NCI-H1930 (cell line): ENCODE results near the gene TFE3.

Experiments
- DNase-seq, 2 experiments: peaks; one replicate each; lab custom pipeline; 2025; lab: John Stamatoyannopoulos, UW

The TFE3 gene, protein sequence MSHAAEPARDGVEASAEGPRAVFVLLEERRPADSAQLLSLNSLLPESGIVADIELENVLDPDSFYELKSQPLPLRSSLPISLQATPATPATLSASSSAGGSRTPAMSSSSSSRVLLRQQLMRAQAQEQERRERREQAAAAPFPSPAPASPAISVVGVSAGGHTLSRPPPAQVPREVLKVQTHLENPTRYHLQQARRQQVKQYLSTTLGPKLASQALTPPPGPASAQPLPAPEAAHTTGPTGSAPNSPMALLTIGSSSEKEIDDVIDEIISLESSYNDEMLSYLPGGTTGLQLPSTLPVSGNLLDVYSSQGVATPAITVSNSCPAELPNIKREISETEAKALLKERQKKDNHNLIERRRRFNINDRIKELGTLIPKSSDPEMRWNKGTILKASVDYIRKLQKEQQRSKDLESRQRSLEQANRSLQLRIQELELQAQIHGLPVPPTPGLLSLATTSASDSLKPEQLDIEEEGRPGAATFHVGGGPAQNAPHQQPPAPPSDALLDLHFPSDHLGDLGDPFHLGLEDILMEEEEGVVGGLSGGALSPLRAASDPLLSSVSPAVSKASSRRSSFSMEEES

DNA sequence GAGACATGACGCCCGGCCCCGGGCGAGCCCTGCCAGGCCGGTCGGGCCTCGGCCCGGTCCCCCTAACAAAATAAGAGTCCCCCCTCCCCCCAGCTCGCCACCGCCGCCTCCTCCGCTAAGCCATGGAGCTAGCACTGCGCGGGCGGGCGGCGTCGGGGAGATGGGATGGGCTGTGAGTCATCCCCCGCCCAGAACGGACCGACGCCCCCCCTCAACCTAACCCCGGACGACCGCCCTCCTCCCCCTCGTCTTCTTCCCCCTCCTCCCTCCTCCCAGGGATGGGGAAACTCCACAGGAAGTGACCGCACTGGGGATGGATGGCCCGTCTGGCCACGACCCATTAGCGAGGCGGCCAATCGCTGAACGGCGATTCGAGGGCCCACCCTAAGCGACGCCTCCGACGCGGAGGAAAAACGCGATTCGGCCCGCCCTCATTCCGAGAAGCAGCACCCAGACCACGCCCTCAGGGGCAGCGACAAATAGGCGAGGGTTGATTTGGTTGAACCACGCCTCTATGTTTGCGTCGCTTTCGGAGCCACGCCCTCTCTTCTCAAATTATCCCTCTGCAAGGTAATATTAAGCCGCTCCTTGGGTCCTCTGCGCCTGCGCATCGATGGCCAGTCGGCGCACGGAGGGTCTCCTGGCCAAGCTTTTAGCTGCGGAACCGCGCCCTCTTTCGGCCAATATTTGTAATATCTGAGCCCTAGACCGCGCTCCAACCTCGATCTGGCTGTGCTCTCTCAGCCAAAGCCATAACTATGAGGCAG, at the start of gene TFE3:
TSS of gene TFE3 (minus strand) at position 138 of the 767 bp plus-strand sequence. CDS start at position 7, 131 bp downstream.
- DNase-seq: peak; percentile 97

DNA sequence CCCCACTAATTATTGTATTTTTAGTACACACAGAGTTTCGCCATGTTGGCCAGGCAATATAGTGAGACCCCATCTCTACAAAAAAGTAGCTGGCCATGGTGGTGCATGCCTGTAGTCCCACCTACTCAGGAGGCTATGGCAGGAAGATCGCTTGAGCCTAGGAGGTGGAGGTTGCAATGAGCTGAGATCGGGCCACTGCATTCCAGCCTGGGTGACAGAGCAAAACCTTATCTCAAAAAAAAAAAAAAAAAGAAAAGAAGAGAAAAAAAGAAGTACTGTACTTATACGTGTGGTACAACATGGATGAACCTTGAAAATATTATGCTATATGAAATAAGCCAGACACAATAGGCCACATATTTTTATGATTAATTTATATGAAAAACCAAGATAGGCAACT, 46.4 kb upstream of the TFE3 start:
- no peak for DNase-seq

DNA sequence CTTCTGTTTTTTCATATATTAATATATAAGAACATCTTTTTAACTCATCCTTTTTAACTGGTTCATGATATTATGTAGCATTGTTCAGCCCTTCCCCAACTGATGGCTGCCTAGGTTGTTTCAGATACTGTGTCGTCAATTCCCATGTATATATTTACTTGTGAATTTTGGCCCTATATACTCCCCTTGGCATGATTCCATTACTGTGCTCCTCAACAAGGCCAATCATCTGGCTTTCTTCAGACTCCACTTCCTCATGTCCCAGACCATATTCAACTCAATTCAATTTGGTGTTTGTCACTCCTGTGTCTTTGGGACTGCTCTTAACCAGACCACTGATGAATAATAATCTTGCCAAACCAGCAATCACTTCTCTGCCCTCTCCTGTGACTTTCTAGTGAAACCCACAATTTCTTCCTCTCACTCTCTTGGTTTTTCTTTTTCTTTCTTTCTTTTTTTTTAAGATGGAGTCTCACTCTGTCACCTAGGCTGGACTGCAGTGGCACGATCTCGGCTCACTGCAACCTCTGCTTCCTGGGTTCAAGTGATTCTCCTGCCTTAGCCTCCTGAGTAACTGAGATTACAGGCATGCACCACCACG, 39.2 kb upstream of the TFE3 start:
- no peak for DNase-seq

DNA sequence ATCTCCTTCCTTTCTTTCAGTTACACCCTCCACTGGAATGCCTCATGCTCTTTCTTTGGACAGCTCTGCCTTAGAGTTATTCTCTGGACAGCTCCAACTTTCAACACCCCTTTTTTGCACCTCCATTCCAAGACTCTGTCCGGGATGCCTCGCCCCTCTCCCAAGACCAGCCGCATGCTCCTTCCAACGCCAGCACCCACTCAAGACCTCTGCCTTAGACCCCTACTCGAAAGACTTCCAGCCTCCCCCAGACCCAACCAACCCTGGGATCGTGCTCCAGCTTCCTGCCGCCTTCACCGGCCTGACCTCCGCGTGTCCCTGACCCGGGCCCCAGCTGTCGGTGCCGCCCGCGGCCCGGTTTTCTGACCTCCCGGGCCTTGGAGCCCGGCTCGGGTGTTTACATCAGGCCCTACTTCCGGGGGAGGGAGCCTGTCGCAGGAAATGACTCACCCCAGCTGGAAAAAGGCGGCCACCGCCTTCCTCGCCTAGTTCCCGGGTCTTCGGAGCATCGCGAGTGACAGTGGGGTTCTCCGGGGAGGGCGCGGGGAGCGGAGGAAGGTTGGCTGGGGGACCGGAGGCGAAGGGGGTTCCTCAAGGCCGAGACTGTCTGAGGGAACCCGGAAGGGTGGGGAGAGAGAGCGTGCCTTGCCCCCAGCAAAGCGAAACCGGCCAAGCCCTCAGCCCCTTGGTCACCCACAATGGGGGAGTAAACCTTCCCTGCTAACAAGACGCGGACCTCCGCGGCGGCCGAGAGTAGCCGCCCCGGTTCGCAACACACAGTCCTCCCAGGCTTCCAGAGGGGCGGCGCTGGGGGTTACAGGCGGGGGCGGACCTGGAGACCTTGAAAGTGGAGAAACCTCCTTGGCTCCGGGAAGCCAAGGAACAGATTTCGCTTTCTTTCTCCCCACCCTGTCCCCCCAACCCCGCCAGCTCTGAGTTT, 36.6 kb upstream of the TFE3 start, which contains the start of gene WDR45:
TSS of gene WDR45 (minus strand) at position 399 of the 940 bp plus-strand sequence. CDS start 1,792 bp downstream, outside the sequence.
- peak; percentile 6 to 15 for DNase-seq

DNA sequence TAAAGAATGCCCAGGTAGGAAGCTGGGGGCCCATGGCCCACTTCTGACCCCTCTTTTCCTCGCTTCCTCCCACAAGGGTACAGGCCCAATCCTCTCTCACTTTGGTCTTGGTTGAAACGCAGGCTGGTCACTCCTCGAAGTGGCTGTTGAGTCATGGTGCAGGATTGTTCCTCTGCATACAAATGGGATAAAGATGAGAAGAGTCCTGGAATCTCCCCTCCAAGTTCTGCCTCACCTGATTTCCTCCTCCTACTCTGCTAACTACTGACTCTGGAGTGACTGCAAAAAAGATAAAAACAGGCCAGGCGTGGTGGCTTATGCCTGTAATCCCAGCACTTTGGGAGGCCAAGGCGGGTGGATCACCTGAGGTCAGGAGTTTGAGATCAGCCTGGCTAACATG, 34.8 kb upstream of the TFE3 start:
- DNase-seq: no peak

DNA sequence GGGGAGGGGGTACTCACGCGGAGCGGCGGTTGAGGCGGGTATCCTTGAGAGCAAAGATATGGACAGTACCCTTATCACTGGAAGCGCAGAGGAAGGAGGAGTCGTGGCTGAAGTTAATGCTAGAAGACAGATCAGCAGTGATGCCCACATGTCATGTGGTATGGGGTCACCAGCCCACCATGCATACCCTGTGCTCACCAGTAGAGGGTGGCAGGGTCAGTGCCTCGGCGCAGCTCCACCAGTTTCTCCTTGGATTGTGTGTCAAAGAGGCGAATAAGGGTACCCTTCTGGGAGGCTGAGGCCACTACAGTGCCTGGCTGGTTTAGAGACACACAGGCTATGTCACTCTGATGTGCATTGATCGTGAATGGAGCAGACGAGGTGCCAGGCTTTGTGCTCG, 32.2 kb upstream of the TFE3 start:
- no peak for DNase-seq

DNA sequence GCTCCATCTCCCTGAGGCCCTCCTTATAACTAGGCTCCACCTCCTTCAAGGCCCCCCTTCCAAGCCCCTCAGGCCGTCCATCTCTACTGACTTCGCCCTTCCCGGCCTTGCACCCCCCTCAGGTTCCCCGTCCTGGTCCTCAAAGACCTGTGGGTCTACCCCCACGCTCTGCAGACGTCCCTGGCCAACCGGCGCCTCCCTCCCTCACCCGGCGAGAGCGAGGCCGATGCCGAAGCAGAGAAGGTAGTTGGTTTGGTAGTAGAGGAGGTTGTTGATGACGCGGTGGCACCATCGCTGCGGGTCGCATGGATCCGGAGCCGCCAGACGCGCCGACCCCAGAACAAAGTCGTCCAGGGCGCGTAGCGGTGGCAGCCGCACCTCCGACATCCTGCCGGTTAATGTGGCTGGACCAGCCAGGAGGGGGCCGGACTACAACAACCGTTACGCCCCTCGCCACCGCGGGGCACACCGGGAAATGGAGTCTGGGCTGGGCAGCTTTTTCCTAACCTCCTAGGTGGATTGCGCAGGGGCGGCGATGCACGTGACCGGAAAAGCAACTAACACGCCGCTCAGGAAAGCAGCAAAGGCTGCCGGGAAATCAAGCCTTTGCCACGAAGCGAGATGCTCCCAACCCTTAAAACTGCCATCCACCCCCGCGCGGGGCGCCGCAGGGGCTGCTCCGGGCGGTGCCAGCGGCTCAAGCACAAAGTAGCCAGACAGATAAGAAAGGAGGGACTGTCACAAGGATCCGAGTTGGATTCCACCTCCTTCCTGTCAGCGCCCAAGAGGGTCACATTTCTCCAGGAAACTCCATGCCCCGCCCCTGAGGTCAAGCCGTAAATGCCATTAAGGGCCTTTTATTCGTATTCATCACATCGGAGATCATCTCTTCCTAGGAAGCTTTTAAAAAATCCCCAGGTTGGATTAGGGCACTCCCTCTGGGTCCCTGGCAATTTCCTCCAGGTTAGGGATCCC, 30.7 kb upstream of the TFE3 start, which contains the start of gene PRAF2:
TSS of gene PRAF2 (minus strand) at position 402 of the 975 bp plus-strand sequence. CDS start at position 387, 15 bp downstream.
- DNase-seq: peak; percentile 81 to 89

DNA sequence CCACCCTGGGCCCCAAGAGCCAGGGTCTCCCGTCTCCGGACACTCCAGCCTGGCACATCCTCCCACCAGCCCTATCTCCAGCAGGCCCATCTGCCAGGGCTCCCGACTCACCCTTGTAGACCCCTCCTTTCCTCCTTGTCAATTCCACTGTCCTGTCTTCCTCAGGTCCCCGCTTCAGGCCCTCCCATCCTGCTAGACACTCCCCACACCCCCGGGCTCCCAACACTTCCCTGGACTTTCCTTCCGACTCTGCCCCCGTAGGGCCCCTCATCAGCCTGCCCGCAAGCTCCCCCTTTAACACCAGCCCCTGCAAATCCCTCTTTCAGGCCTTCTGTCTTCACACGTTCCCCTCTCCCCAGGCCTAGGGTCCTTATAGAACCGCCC, 29.5 kb upstream of the TFE3 start:
- no peak for DNase-seq

DNA sequence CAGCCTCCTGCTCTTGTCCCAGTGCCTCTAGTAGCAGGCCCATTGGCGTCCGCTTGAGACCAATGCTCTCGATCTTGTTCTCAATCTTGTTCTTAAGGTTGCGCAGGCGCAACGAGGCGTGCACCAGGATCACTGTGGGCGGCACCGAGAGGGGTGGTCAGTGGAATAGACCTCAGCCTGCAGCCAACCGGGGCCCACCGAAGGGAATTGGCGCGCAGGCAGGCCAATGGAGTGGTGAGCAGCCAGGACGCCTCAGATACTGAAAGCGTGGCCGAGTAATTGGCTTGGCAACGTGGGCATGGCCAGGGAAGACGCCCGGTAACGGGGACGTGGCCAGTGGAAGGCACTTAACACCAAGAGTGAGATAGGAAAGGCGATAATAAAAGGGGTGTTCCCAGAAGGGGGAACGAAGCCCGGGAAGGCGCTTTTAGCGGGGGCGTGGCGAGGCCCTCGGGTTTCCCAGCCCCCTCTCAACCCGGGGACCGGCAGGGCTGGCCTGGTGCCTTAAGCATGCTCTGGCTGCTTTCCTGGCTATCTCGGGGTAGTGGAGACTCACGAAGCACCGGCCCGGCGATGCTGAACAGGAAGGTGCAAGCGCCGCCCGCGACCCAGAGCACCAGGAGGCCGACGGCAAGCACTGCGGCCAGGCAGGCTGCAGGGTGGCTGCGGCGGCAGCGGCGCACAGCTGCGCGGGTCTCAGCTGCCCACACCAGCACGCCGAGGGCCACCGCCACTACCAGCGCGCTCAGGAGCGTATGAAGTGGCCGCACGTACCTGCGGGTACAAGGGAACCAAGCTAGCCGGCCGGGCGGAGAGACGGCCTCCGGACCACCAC, 28.9 kb upstream of the TFE3 start:
- no peak for DNase-seq

DNA sequence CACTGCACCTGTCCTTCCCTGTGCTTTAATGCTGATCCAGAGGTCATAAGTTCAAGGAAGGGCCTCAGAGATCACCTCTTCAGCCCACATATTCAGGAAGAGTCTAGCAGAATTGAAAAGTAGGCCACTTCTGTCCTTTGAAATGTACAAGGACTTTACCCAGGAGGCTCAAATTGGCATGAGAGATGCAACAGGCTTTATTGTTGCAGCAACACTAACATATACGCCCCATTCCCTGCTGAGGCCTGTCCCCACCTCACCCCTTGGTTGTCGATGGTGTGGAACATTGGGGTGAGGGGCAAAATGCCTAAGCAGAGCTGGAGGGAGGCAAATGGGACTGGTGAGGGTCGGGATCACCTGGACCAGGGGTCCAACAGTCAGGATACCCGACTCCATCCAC, 27.8 kb upstream of the TFE3 start:
- DNase-seq: no peak

DNA sequence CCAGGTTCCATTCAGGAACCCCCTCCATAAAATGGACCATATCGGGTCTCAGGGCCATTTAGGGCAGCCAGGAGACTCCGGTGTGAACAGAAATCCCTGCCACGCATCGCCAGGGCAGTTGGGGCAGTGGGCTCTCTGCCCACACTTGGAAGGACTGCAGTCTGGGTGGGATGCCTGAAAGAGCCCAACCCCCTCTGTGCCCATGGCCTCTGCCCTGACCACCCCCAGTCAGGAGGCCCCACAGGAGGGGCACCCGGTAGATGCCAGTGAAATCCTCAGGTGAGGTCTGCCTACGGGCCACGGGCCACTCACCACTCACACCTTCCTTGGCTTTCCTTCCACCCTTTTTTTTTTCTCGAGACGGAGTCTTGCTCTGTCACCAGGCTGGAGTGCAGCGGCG, 25.9 kb upstream of the TFE3 start:
- DNase-seq: no peak

DNA sequence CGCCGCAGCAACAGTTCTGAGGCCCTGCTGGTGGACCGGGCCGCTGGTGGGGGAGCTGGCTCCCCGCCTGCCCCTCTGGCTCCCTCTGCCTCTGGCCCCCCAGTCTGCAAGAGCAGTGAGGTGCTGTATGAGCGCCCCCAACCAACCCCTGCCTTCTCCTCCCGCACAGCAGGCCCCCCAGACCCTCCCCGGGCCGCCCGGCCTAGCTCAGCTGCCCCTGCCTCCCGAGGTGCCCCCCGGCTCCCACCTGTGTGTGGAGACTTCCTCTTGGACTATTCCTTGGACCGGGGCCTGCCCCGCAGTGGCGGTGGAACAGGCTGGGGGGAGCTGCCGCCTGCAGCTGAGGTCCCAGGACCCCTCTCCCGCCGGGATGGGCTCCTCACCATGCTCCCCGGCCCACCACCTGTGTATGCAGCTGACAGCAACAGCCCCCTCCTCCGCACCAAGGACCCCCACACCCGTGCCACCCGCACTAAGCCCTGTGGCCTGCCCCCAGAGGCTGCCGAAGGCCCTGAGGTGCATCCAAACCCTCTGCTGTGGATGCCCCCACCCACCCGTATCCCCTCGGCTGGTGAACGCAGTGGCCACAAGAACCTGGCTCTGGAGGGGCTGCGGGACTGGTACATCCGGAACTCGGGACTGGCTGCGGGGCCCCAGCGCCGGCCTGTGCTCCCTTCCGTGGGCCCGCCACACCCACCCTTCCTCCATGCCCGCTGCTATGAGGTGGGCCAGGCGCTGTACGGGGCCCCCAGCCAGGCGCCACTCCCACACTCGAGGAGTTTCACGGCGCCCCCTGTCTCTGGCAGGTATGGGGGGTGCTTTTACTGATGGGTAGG, 24.3 kb upstream of the TFE3 start:
- no peak for DNase-seq

DNA sequence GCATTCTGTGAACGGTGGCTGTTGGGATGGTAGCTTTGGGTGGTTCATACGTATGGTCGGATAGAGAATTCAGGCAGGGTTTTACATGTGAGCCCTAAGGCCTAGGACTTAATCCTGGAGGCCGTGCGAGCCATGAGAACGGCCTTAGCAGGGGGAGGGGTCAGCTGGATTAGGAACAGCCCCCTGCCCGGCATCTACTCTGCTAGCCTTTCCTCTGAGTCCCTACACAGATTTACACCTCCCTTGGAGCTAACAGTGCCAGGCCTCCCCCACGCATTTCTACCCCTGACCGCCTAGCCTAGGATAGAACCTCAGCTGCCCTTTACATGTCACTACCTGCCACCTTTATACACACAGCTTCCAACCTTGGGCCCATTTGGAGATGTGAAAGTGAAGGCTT, 23.5 kb upstream of the TFE3 start:
- no peak for DNase-seq

DNA sequence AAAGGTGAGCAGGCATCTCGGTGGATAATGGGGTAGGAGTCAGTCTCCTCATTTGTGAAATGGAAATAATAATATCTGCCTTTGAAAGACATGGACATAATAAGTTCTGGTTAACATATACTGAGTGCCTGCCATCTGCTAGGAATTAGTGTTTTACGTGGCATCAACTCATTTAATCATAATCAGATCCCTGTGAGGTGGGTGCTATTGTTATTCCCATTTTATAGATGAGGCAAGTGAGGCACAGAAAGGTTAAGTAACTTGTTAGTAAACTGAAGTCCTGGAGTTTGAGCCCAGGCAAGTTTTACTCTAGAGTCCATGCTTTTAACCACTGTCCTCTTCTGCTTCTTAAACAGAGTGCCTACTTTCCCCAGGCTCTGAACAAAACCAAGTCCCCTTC, 23.1 kb upstream of the TFE3 start:
- DNase-seq: no peak

DNA sequence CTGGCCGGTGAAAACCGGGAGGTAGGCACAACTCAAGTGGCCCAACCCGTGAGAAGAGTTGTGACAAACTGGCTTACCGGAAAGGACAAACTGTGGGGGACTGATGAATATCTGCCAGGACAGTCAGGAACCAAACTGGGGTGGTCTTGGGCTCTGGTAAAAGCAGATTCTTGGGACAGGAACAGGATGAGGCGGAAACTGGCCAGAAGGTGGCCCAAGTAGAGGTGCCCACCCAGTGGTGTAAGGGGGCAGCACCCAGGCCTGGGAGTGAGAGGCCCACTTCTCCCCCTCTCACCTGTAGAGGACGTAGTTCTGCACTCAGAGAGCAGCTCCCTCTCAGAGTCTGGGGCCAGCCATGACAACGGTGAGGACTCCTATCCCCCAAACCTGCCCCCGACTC, 21.6 kb upstream of the TFE3 start:
- DNase-seq: no peak

DNA sequence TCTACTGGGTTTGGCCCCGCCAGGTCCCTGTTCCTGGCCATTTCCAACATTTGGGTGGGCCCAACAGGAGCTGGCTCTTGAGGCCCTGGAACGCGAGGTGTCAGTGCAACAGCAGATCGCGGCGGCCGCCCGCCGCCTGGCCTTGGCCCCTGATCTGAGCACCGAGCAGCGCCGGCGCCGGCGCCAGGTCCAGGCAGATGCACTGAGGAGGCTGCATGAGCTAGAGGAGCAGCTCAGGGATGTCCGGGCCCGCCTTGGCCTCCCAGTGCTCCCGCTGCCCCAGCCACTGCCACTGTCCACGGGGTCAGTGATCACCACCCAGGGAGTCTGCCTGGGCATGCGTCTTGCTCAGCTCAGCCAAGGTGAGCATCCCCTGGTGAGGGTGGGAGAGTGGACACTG, 21.1 kb upstream of the TFE3 start:
- no peak for DNase-seq

DNA sequence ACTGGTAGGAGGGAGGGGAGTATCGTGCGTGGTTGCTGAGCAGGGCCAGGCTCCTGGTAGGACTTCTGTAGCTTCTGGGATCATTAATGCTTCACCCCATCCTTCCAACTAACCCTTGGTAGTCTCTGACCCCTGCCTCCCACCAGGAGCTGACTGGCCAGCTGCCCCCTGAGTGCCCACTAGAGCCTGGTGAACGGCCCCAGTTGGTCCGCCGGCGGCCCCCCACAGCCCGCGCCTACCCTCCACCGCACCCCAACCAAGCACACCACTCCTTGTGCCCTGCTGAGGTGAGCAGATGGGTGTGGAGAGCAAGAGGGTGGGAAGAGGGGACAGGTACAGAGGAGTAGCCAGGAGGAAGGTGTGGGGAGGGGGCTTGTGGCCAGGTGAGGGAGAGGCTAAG, 20.6 kb upstream of the TFE3 start:
- no peak for DNase-seq

DNA sequence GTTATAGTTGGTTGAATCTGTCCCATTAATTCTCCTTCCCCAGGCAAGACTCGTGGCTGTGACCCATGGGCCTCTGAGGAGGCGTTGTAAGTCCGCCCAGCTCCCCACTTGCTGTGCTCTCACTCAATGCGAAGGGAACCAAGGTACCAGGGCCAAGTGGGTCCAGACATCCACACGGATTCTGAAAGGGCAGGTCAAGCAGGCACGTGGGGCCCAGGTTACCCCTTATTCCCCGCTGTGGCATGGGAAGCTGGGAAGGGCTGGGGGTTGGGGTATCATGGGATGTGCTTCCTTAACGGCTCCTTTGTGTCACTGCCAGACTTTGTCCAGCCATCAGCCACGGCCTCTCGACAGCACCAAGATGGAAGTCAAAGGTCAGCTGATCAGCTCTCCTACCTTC, 18.8 kb upstream of the TFE3 start:
- no peak for DNase-seq
